NOMO-1 (cell line): ENCODE results near the gene CDH24.

Experiments used
- DNase-seq, 2 experiments: peaks; one replicate each; lab custom pipeline; 2025; ENCODE audit not compliant: unreplicated experiment in 2 of 2; lab: John Stamatoyannopoulos, UW

The CDH24 gene

GRCh38 chr14:23045419-23046357 lies 11.6 kb downstream of the CDH24 start:
- no peak for DNase-seq

- DNase-seq, result no peak
Measured at GRCh38 chr14:23044840-23045239, 12.5 kb downstream of the CDH24 start.

- DNase-seq, result no peak
Measured at GRCh38 chr14:23043754-23044153, 13.6 kb downstream of the CDH24 start.

GRCh38 chr14:23043145-23043544 lies 14.2 kb downstream of the CDH24 start:
- DNase-seq, result no peak

- DNase-seq, result no peak
Measured at GRCh38 chr14:23042162-23042965, 15.0 kb downstream of the CDH24 start, which contains the start of gene PSMB11. TSS of gene PSMB11 (plus strand) at chr14:23042212. CDS start at chr14:23042226, 14 bp downstream.

GRCh38 chr14:23041729-23042128 lies 15.6 kb downstream of the CDH24 start:
- DNase-seq, result no peak

GRCh38 chr14:23040100-23040499 lies 17.2 kb downstream of the CDH24 start:
- DNase-seq, result no peak

GRCh38 chr14:23035303-23036144 lies 21.8 kb downstream of the CDH24 start:
- no peak for DNase-seq

- no peak for DNase-seq
Measured at GRCh38 chr14:23034498-23035302, 22.6 kb downstream of the CDH24 start, which contains the start of gene PSMB5. TSS of gene PSMB5 (minus strand) at chr14:23034900. CDS start at chr14:23034881, 19 bp downstream.

- DNase-seq, result no peak
Measured at GRCh38 chr14:23033801-23034497, 23.4 kb downstream of the CDH24 start.

- no peak for DNase-seq
Measured at GRCh38 chr14:23033251-23033727, 24.0 kb downstream of the CDH24 start.

- DNase-seq, result no peak
Measured at GRCh38 chr14:23030936-23031335, 26.4 kb downstream of the CDH24 start.

GRCh38 chr14:23028799-23029198 lies 28.5 kb downstream of the CDH24 start:
- no peak for DNase-seq

- DNase-seq, result no peak
Measured at GRCh38 chr14:23025151-23025814, 32.0 kb downstream of the CDH24 start.

- no peak for DNase-seq
Measured at GRCh38 chr14:23024612-23025075, 32.7 kb downstream of the CDH24 start.

GRCh38 chr14:23023795-23024152 lies 33.5 kb downstream of the CDH24 start:
- no peak for DNase-seq

- DNase-seq, result no peak
Measured at GRCh38 chr14:23023022-23023794, 34.1 kb downstream of the CDH24 start.
